Neural progenitor cell (in vitro differentiated cells): ENCODE data around the gene NR1H4. TPM values are rescaled to one million over a fixed set of nuclear protein-coding genes. Genes with fewer than 3 reads are reported as not detected.

Experiments
- DNase-seq: peaks from one replicate; pipeline ENCODE4 v3.0.0-alpha.2; 2016; ENCODE audit warnings: low spot score
- H2AFZ ChIP-seq: fragments of 200-600 bp; sonication (generic); replicated peaks from 2 replicates; pipeline ENCODE4 v1.6.1; 2016; ENCODE audit warnings: antibody characterized with exemption
- H3F3A ChIP-seq: fragments of 200-600 bp; sonication (generic); 2 replicates; pipeline ENCODE4 v1.6.1; 2016; ENCODE audit warnings: antibody characterized with exemption, low read depth
- H3K27ac ChIP-seq: fragments of 200-600 bp; sonication (generic); 2 replicates; pipeline ENCODE4 v1.5.1; 2016; ENCODE audit warnings: mild to moderate bottlenecking
- H3K27me3 ChIP-seq: fragments of 200-600 bp; sonication (generic); 2 replicates; pipeline ENCODE4 v1.6.1; 2016; ENCODE audit warnings: mild to moderate bottlenecking, moderate library complexity
- H3K36me3 ChIP-seq: fragments of 200-600 bp; sonication (generic); 2 replicates; pipeline ENCODE4 v1.5.1; 2016
- H3K4me1 ChIP-seq: fragments of 200-600 bp; sonication (generic); 2 replicates; pipeline ENCODE4 v1.6.1; 2016; ENCODE audit warnings: mixed run types
- H3K4me2 ChIP-seq: fragments of 200-600 bp; sonication (generic); 2 replicates; pipeline ENCODE4 v1.6.1; 2016
- H3K4me3 ChIP-seq: fragments of 200-600 bp; sonication (generic); 2 replicates; pipeline ENCODE4 v1.5.1; 2016
- H3K79me2 ChIP-seq: fragments of 200-600 bp; sonication (generic); 2 replicates; pipeline ENCODE4 v1.6.1; 2016; ENCODE audit warnings: low read depth
- H3K9ac ChIP-seq: fragments of 200-600 bp; sonication (generic); 2 replicates; pipeline ENCODE4 v1.6.1; 2016
- H3K9me3 ChIP-seq: fragments of 200-600 bp; sonication (generic); 2 replicates; pipeline ENCODE4 v1.5.1; 2016; ENCODE audit warnings: low read depth
- H4K20me1 ChIP-seq: fragments of 200-600 bp; sonication (generic); 2 replicates; pipeline ENCODE4 v1.6.1; 2016; ENCODE audit warnings: low read depth
- H3K27ac Mint-ChIP-seq: 3 replicates; pipeline ENCODE4 v1.8.0; 2021; ENCODE audit warnings: mixed read lengths
- H3K27me3 Mint-ChIP-seq: 2 replicates; pipeline ENCODE4 v1.8.0; 2022; ENCODE audit warnings: low read depth, mild to moderate bottlenecking, inconsistent platforms, moderate library complexity, mixed read lengths; ENCODE audit not compliant: insufficient read depth
- H3K36me3 Mint-ChIP-seq: 3 replicates; pipeline ENCODE4 v1.8.0; 2021; ENCODE audit warnings: mixed read lengths
- H3K4me1 Mint-ChIP-seq: 3 replicates; pipeline ENCODE4 v1.8.0; 2021; ENCODE audit warnings: mixed read lengths
- H3K4me3 Mint-ChIP-seq: 3 replicates; pipeline ENCODE4 v1.8.0; 2021; ENCODE audit warnings: mild to moderate bottlenecking, moderate library complexity, mixed read lengths
- H3K9me3 Mint-ChIP-seq: 3 replicates; pipeline ENCODE4 v1.8.0; 2020; ENCODE audit warnings: mixed read lengths
- CTCF ChIP-seq: fragments of 200-600 bp; sonication (generic); IDR thresholded peaks from 2 replicates; pipeline ENCODE4 v1.5.1; 2017; ENCODE audit warnings: antibody characterized with exemption, mild to moderate bottlenecking
- EZH2 ChIP-seq: fragments of 200-600 bp; sonication (generic); IDR thresholded peaks from 2 replicates; pipeline ENCODE4 v1.6.1; 2017; ENCODE audit warnings: antibody characterized with exemption, mild to moderate bottlenecking, moderate library complexity
- EZH2phosphoT487 ChIP-seq: fragments of 200-600 bp; sonication (generic); IDR thresholded peaks from 2 replicates; pipeline ENCODE4 v1.6.1; 2017; ENCODE audit warnings: antibody characterized with exemption
- total RNA-seq: library from RNA; depleted of rRNA; stranded (reverse); fragments of >200 nt; gene quantifications from 2 replicates; pipeline ENCODE4 v1.2.3, GENCODE V29; 2015; ENCODE audit warnings: low replicate concordance

NR1H4 gene
- total RNA-seq, 1 donor from 2014 or later, result not detected

DNA sequence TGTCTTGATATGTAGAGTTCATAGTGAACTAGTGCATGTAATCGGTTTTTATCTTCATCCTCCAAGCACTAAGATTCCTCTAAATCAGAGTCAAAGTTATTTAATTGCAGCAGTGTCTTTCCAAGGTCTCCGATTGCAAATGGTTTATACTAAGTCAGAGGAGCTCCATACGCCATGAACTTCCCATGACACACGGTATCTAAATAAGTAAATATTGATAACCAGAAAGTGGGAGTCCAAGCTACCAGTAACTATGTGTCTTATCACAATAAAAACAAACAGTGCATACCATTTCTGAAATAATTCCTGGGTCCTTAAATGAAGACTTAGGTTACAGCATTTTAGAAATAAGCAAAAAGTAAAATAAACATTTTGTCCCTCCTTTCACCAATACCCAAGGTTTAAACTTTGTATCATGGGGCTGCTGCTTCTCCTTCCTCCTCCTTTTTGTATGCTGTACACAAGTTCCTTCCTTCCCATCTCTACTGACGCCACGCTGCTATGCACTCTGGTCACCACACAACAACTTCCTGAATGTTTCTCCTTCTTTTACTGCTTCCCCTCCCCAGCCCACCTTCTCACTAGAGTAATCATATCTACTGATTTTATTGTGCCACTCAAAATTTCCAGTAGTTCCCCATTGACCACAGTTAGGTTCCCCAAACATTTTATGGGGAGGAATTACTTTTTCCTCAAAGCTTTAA, 10.7 kb downstream of the NR1H4 start:
- no peak for TF ChIP-seq CTCF
- no peak for TF ChIP-seq EZH2phosphoT487
- TF ChIP-seq EZH2, result no peak
- H3K36me3 ChIP-seq, result no peaks in the 10 kb centered on the region
- no peaks in the 10 kb centered on the region for H3K27me3 ChIP-seq
- H3F3A ChIP-seq, result no peaks in the 10 kb centered on the region
- no peaks in the 10 kb centered on the region for H3K4me1 ChIP-seq
- Mint-ChIP-seq H3K27me3 (no peaks in the 10 kb centered on the region), H3K27ac (no peak overlapping the region), H3K36me3 (no peaks in the 10 kb centered on the region), H3K4me3 (no peak overlapping the region), H3K4me1 (no peaks in the 10 kb centered on the region), H3K9me3 (no peaks in the 10 kb centered on the region)
- H4K20me1 ChIP-seq, result no peaks in the 10 kb centered on the region
- no peak overlapping the region for H3K27ac ChIP-seq
- H2AFZ ChIP-seq, result no peak overlapping the region
- H3K9me3 ChIP-seq, result no peaks in the 10 kb centered on the region
- no peak overlapping the region for H3K4me2 ChIP-seq
- no peak overlapping the region for H3K4me3 ChIP-seq
- DNase-seq, result no peak
- no peaks in the 10 kb centered on the region for H3K79me2 ChIP-seq
- no peak overlapping the region for H3K9ac ChIP-seq

DNA sequence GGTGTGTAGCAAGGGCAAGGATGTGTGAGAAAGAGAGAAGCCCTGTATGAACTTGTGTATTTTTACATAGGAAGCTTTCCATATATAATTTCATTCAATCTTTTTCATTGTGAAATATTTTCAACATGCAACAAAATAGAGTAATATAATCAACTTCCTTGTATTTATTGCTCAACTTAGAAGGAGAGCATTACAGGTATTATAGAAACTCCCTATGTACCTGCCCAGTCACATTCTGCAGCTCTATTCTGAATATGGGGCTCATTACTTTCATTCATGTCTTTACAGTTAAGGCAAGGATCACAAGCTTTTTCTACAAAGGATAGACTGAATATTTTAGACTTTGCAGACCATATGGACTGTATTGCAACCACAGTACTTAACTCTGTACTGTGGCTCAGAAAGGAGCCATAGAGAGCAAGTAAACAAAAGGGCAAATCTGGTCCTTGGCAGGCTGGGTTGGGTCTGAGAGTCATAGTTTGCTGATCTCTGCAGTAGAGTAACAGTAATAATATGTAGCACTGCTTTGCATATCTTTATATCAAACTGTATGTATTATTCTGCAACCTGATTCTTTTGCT, 11.3 kb downstream of the NR1H4 start:
- H3K36me3 ChIP-seq, result no peaks in the 10 kb centered on the region
- Mint-ChIP-seq H3K27ac (no peak overlapping the region), H3K36me3 (no peaks in the 10 kb centered on the region), H3K9me3 (no peaks in the 10 kb centered on the region), H3K27me3 (no peaks in the 10 kb centered on the region), H3K4me3 (no peak overlapping the region), H3K4me1 (no peaks in the 10 kb centered on the region)
- no peak for DNase-seq
- H3K9ac ChIP-seq, result no peak overlapping the region
- H3K27ac ChIP-seq, result no peak overlapping the region
- no peak overlapping the region for H3K4me2 ChIP-seq
- no peak overlapping the region for H3K4me3 ChIP-seq
- no peaks in the 10 kb centered on the region for H3K79me2 ChIP-seq
- H3K4me1 ChIP-seq, result no peaks in the 10 kb centered on the region
- H2AFZ ChIP-seq, result no peak overlapping the region
- H3K9me3 ChIP-seq, result no peaks in the 10 kb centered on the region
- H3F3A ChIP-seq, result no peaks in the 10 kb centered on the region
- H4K20me1 ChIP-seq, result no peaks in the 10 kb centered on the region
- TF ChIP-seq EZH2, result no peak
- no peak for TF ChIP-seq EZH2phosphoT487
- TF ChIP-seq CTCF, result no peak
- no peaks in the 10 kb centered on the region for H3K27me3 ChIP-seq

DNA sequence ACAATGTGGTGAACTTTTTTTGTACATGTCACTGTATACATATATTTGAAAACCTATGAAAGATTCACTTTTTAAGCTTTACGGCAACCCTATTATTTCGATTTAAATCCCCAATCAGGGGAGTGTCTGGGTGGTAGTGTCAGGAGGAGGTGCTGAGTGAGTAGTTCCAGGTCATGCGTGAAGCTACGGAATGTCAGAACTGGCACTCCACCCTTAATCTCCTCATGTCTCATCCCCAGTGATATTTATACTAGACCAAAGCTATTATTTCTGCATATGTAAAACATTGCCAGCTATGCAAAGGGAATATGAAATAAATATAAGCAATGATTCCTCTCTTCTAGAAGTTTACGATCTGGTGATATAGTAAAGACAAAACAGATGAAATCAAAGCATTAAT, 12.3 kb downstream of the NR1H4 start:
- no peak overlapping the region for H3K27ac Mint-ChIP-seq

More for the DNA sequence above, 12.3 kb downstream of the NR1H4 start:
- Mint-ChIP-seq H3K27me3 (no peaks in the 10 kb centered on the region), H3K9me3 (no peaks in the 10 kb centered on the region), H3K4me3 (no peak overlapping the region), H3K36me3 (no peaks in the 10 kb centered on the region), H3K4me1 (no peaks in the 10 kb centered on the region)
- Histone ChIP-seq H4K20me1 (no peaks in the 10 kb centered on the region), H3K79me2 (no peaks in the 10 kb centered on the region), H3K4me1 (no peaks in the 10 kb centered on the region), H3K27ac (no peak overlapping the region), H2AFZ (no peak overlapping the region), H3K9ac (no peak overlapping the region), H3F3A (no peaks in the 10 kb centered on the region), H3K27me3 (no peaks in the 10 kb centered on the region), H3K9me3 (no peaks in the 10 kb centered on the region), H3K4me3 (no peak overlapping the region), H3K4me2 (no peak overlapping the region), H3K36me3 (no peaks in the 10 kb centered on the region)
- no peak for TF ChIP-seq EZH2
- no peak for TF ChIP-seq CTCF
- no peak for TF ChIP-seq EZH2phosphoT487
- no peak for DNase-seq
